Neural progenitor cell (in vitro differentiated cells): ENCODE data around the gene ALDH3B2. TPM values are rescaled to one million over a fixed set of nuclear protein-coding genes. Genes with fewer than 3 reads are reported as not detected.
A peak's percentile ranks its signal among the peaks of the same experiment; 100 is the strongest.

Experiments
- DNase-seq: peaks from one replicate; pipeline ENCODE4 v3.0.0-alpha.2; 2016; ENCODE audit warnings: low spot score
- H2AFZ ChIP-seq: fragments of 200-600 bp; sonication (generic); replicated peaks from 2 replicates; pipeline ENCODE4 v1.6.1; 2016; ENCODE audit warnings: antibody characterized with exemption
- H3F3A ChIP-seq: fragments of 200-600 bp; sonication (generic); 2 replicates; pipeline ENCODE4 v1.6.1; 2016; ENCODE audit warnings: antibody characterized with exemption, low read depth
- H3K27ac ChIP-seq: fragments of 200-600 bp; sonication (generic); 2 replicates; pipeline ENCODE4 v1.5.1; 2016; ENCODE audit warnings: mild to moderate bottlenecking
- H3K27me3 ChIP-seq: fragments of 200-600 bp; sonication (generic); 2 replicates; pipeline ENCODE4 v1.6.1; 2016; ENCODE audit warnings: mild to moderate bottlenecking, moderate library complexity
- H3K36me3 ChIP-seq: fragments of 200-600 bp; sonication (generic); 2 replicates; pipeline ENCODE4 v1.5.1; 2016
- H3K4me1 ChIP-seq: fragments of 200-600 bp; sonication (generic); 2 replicates; pipeline ENCODE4 v1.6.1; 2016; ENCODE audit warnings: mixed run types
- H3K4me2 ChIP-seq: fragments of 200-600 bp; sonication (generic); 2 replicates; pipeline ENCODE4 v1.6.1; 2016
- H3K4me3 ChIP-seq: fragments of 200-600 bp; sonication (generic); 2 replicates; pipeline ENCODE4 v1.5.1; 2016
- H3K79me2 ChIP-seq: fragments of 200-600 bp; sonication (generic); 2 replicates; pipeline ENCODE4 v1.6.1; 2016; ENCODE audit warnings: low read depth
- H3K9ac ChIP-seq: fragments of 200-600 bp; sonication (generic); 2 replicates; pipeline ENCODE4 v1.6.1; 2016
- H3K9me3 ChIP-seq: fragments of 200-600 bp; sonication (generic); 2 replicates; pipeline ENCODE4 v1.5.1; 2016; ENCODE audit warnings: low read depth
- H4K20me1 ChIP-seq: fragments of 200-600 bp; sonication (generic); 2 replicates; pipeline ENCODE4 v1.6.1; 2016; ENCODE audit warnings: low read depth
- H3K27ac Mint-ChIP-seq: 3 replicates; pipeline ENCODE4 v1.8.0; 2021; ENCODE audit warnings: mixed read lengths
- H3K27me3 Mint-ChIP-seq: 2 replicates; pipeline ENCODE4 v1.8.0; 2022; ENCODE audit warnings: low read depth, mild to moderate bottlenecking, inconsistent platforms, moderate library complexity, mixed read lengths; ENCODE audit not compliant: insufficient read depth
- H3K36me3 Mint-ChIP-seq: 3 replicates; pipeline ENCODE4 v1.8.0; 2021; ENCODE audit warnings: mixed read lengths
- H3K4me1 Mint-ChIP-seq: 3 replicates; pipeline ENCODE4 v1.8.0; 2021; ENCODE audit warnings: mixed read lengths
- H3K4me3 Mint-ChIP-seq: 3 replicates; pipeline ENCODE4 v1.8.0; 2021; ENCODE audit warnings: mild to moderate bottlenecking, moderate library complexity, mixed read lengths
- H3K9me3 Mint-ChIP-seq: 3 replicates; pipeline ENCODE4 v1.8.0; 2020; ENCODE audit warnings: mixed read lengths
- CTCF ChIP-seq: fragments of 200-600 bp; sonication (generic); IDR thresholded peaks from 2 replicates; pipeline ENCODE4 v1.5.1; 2017; ENCODE audit warnings: antibody characterized with exemption, mild to moderate bottlenecking
- EZH2 ChIP-seq: fragments of 200-600 bp; sonication (generic); IDR thresholded peaks from 2 replicates; pipeline ENCODE4 v1.6.1; 2017; ENCODE audit warnings: antibody characterized with exemption, mild to moderate bottlenecking, moderate library complexity
- EZH2phosphoT487 ChIP-seq: fragments of 200-600 bp; sonication (generic); IDR thresholded peaks from 2 replicates; pipeline ENCODE4 v1.6.1; 2017; ENCODE audit warnings: antibody characterized with exemption
- total RNA-seq: library from RNA; depleted of rRNA; stranded (reverse); fragments of >200 nt; gene quantifications from 2 replicates; pipeline ENCODE4 v1.2.3, GENCODE V29; 2015; ENCODE audit warnings: low replicate concordance

ALDH3B2 gene
- total RNA-seq, 1 donor from 2014 or later, result not detected

DNA sequence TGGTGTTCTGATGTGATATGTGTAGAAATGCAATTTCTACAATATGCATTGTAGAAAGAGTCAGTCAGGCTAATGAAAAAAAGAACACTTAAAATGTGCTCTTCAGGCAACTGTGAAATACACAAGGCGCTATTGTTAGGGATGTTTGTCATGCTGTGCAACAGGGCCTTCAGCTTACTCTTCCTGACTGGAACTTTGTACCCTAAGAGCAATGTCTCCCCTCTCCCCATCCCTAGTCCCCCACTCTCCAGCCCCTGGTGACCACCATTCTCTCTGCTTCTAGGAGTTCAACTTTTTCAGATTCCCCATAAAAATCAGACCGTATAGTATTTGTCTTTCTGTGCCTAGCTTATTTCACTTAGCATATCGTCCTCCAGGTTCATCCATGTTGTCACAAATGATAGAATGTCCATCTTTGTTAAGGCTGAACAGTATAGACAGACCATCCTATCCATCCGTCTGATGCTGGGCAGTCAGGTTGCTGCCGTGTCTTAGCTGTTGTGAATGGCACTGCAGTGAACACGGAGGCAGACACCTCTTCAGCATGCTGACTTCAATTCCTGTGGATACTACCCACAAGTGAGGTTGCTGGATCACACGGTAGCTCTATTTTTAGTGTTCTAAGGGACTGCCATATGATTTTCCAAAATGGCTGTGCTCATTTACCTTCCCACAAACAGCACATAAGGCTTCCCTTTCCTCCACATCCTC, 57.0 kb downstream of the ALDH3B2 start:
- H3K79me2 ChIP-seq, result peaks cover 24% of the 10 kb centered on the region
- Mint-ChIP-seq H3K27me3 (peaks cover 25% of the 10 kb centered on the region), H3K4me3 (peak overlapping the region; percentile 48), H3K36me3 (peaks cover 12% of the 10 kb centered on the region), H3K4me1 (peaks cover 40% of the 10 kb centered on the region), H3K27ac (no peak overlapping the region), H3K9me3 (peaks cover 4% of the 10 kb centered on the region)
- H2AFZ ChIP-seq, result no peak overlapping the region
- DNase-seq, result no peak
- H3K9me3 ChIP-seq, result no peaks in the 10 kb centered on the region
- TF ChIP-seq EZH2phosphoT487, result no peak
- TF ChIP-seq CTCF, result no peak
- TF ChIP-seq EZH2, result no peak
- no peaks in the 10 kb centered on the region for H3K27me3 ChIP-seq
- H3K36me3 ChIP-seq, result no peaks in the 10 kb centered on the region
- H3F3A ChIP-seq, result peaks cover 26% of the 10 kb centered on the region
- H4K20me1 ChIP-seq, result peaks cover 15% of the 10 kb centered on the region
- no peak overlapping the region for H3K9ac ChIP-seq
- H3K4me2 ChIP-seq, result no peak overlapping the region
- H3K27ac ChIP-seq, result no peak overlapping the region
- H3K4me3 ChIP-seq, result no peak overlapping the region
- H3K4me1 ChIP-seq, result peaks cover 24% of the 10 kb centered on the region

GRCh38 chr11:67616431-67617242, 57.8 kb downstream of the ALDH3B2 start:
- H3K36me3 ChIP-seq, result no peaks in the 10 kb centered on the region
- H3K4me1 ChIP-seq, result peaks cover 24% of the 10 kb centered on the region
- Mint-ChIP-seq H3K36me3 (peaks cover 12% of the 10 kb centered on the region), H3K27ac (no peak overlapping the region), H3K4me3 (no peak overlapping the region), H3K4me1 (peaks cover 32% of the 10 kb centered on the region), H3K9me3 (peaks cover 4% of the 10 kb centered on the region), H3K27me3 (peaks cover 22% of the 10 kb centered on the region)
- H3K9me3 ChIP-seq, result no peaks in the 10 kb centered on the region
- H3K27ac ChIP-seq, result no peak overlapping the region
- TF ChIP-seq EZH2 (no peak), EZH2phosphoT487 (no peak), CTCF (no peak)
- no peak overlapping the region for H3K9ac ChIP-seq
- peaks cover 9% of the 10 kb centered on the region for H4K20me1 ChIP-seq
- no peak overlapping the region for H2AFZ ChIP-seq
- no peak overlapping the region for H3K4me2 ChIP-seq
- peaks cover 18% of the 10 kb centered on the region for H3K79me2 ChIP-seq
- peaks cover 21% of the 10 kb centered on the region for H3F3A ChIP-seq
- DNase-seq, result no peak
- no peaks in the 10 kb centered on the region for H3K27me3 ChIP-seq
- no peak overlapping the region for H3K4me3 ChIP-seq

DNA sequence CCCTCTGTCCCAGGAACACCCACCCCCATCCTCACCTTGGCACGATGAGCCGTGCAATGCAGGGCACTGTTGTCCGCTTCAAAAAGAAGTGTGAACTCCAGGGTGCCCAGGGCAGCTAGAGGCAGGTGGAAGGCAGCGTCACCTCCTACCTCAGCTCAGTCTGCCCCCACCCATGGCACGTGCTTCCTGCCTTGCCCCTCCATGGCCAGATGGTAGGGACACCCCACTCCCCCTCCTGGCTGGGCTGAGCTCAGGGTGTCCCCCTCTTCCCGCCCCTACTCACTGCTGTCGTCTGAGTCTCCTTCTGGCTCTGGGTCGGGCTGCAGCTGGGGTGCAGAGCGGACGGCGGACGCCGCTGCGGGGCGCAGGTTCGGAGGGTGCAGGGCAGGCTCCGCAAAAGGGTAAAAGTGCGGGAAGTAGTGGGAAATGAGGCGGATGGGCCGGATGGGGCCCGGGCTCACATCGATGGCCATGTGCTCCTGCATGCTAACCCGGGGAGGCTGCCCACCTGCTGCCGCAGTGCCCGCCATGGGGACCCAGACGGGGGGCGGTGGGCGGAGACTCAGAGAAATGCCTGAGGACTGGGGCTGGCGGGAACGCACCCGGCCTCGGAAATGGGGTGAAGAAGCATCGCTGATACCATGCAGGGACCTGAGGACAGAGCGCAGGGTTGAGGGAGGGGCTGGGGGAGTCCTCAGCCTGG, 58.5 kb downstream of the ALDH3B2 start:
- peaks cover 24% of the 10 kb centered on the region for H3K4me1 ChIP-seq
- no peaks in the 10 kb centered on the region for H3K36me3 ChIP-seq
- H4K20me1 ChIP-seq, result peaks cover 1% of the 10 kb centered on the region
- no peaks in the 10 kb centered on the region for H3K9me3 ChIP-seq
- peaks cover 13% of the 10 kb centered on the region for H3F3A ChIP-seq
- no peak overlapping the region for H3K27ac ChIP-seq
- Mint-ChIP-seq H3K4me3 (no peak overlapping the region), H3K27ac (no peak overlapping the region), H3K4me1 (peaks cover 26% of the 10 kb centered on the region), H3K36me3 (peaks cover 12% of the 10 kb centered on the region), H3K27me3 (peaks cover 21% of the 10 kb centered on the region), H3K9me3 (peaks cover 4% of the 10 kb centered on the region)
- H3K4me2 ChIP-seq, result no peak overlapping the region
- no peaks in the 10 kb centered on the region for H3K27me3 ChIP-seq
- H3K79me2 ChIP-seq, result peaks cover 10% of the 10 kb centered on the region
- DNase-seq, result no peak
- TF ChIP-seq EZH2phosphoT487 (no peak), EZH2 (no peak), CTCF (no peak)
- H3K9ac ChIP-seq, result no peak overlapping the region
- H3K4me3 ChIP-seq, result no peak overlapping the region
- no peak overlapping the region for H2AFZ ChIP-seq
